HCEC 1CT (cell line): ENCODE measurements around the gene PALLD.

Experiments used
- DNase-seq: peaks from one replicate; pipeline ENCODE4 v3.0.0-alpha.2; 2017

Gene PALLD

DNA sequence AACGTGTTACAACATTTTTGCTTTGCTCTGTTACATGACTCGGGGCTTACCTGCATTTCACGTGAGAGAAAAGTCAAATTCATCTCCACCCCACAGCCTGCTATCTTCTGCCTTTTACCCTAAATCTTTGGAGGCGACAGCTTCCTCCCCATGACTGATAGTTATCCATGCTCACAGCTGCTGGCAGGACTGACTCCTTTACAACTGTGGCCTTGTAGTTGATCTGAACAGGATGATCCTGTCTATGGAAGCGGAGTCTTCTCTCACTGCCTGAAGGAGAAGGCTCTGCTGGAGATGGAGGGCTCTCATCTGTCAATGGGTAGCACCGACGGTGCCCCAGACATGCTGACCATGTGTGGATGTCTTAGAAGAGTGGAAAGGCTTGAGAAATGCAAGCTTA is 362.2 kb downstream of the PALLD start:
- no peak for DNase-seq

DNA sequence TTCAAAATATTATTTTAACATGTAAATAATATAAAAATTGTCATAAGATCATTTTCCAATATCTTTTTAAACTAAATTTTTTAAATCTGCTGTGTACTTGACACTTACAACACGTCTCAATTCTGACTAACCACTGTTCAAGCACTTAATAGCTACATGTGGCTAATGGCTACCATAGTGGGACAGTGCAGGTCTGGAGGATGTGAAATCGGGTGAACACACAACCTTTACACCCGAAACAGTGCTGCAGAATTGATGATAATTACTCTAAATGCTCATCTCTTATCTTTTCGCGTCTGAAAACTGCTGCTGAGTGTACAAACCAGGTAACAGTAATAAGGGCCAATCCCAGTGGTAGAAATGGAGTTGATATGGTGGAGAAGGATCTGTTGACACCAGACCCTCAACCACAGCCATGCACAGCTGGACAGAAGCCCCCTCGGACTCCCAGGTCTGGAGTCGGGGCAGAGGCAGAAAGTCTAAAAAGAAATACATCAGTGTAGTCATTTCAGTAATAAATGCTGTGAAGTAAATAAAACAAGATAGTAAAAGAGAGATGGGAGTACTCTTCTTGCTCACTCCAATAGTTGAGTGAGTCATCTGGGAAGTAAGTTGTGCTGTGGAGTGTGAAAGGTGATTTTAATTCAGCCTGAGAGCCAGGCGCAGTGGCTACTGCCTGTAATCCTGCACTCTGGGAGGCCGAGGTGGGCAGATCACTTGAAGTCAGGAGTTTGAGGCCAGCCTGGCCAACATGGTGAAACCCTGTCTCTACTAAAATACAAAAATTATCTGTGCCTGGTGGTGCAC is 363.2 kb downstream of the PALLD start:
- no peak for DNase-seq

DNA sequence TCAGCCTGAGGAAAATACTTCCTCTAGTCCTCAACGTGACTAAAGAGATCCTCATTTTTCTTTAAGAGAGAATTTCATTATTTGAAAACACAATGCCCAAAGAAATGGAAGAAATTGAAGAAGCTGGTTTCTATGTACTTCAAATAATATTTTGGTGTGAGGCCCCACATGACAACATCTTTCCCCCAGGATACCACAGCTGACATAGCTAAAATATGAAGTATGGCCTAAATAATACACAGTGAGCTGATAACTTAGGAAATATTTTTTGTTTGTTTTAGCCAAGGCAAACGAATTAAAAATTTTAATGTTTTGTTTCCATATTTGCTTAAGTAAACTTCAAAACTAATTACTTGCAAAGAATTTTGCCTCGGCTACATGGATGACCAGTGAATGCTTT is 364.0 kb downstream of the PALLD start:
- DNase-seq, result no peak

DNA sequence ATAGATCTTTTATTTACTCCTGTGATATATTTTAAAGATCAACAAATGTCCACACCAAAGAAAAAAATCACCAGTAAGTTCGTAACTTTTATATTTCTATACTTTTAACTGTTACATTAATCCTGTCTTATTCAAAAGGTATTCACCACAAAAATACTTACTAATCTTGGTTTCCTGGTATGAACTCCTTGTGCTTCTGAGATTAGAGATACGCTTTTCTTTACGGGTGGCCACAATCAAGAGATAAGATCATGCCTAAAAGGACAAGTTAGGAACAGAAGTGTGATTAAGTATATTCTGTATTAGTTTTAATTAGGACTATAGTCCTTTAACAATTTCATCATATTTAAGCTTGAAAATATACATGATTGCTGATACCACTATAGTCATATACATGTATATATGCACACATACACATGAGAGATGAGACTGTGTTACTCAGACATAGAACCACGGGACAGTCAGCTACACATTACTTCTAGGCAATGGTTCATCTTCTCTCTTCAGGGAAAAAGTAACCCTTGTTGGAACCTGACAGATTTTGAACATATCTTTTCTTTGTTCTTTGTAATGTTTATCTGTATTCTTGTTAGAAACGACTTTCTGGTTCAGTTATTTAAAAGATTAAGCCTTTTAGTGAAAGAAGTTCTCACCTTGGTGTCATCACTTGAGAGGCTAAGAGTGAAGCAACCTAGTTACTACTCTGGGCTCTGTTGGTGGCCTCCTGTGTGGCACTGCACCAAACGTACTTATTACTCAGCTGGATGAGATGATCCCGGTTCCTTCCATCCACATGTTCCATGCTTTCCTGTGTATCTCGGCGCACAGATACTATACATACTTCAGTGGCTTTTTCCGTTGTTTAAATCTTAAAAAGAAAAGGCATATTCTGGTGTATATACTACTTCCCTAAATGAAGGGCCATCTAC is 367.1 kb downstream of the PALLD start:
- DNase-seq, result peak; percentile 41

DNA sequence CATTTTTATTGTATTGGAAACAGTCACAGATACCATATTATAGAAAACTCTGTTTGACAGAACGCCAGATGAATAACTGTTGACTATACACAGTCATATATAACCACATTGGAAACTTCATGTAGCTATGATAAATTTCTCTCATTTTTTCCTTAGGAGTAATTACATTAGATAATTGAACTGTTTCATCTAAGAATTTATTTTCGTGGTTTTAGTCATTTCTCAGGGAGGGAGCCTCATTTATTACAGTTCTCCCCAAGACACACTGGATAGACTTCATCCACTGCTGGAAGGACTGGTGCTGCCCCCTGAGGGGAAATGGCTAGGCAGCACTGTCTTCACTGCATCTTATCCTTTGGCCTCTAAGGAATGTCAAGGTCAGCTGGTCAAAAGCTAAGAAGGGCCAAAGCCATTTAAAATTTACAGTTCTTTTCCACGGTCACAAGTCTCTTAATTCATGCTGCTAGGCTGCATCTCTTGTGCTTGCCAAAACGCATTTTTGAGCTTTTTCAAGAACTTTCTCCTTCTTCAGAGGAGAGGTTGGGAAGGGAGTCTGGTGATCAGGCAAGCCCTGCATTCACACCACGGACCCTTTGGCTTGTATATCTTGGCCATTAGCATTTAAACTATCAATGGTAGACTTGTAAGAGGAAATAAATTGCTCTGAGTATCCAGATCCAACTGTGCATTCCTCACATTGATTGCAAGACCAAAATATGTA is 368.1 kb downstream of the PALLD start:
- peak; percentile 77 for DNase-seq

DNA sequence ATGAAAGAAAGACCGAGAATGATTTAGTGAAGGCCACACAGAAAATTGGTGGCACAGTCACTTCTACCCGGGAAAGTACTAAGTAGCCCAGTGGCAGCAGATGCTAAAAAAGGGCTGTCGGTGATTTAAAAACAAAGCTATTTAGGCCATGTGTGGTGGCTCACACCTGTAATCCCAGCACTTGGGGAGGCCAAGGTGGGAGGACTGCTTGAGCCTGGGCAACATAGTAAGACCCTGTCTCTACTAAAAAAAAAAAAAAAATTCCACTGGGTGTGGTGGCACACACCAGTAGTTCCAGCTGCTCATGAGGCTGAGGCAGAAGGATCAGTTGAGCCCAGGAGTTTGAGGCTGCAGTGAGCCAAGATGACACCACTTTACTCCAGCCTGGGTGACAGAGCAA is 369.0 kb downstream of the PALLD start:
- DNase-seq, result no peak

DNA sequence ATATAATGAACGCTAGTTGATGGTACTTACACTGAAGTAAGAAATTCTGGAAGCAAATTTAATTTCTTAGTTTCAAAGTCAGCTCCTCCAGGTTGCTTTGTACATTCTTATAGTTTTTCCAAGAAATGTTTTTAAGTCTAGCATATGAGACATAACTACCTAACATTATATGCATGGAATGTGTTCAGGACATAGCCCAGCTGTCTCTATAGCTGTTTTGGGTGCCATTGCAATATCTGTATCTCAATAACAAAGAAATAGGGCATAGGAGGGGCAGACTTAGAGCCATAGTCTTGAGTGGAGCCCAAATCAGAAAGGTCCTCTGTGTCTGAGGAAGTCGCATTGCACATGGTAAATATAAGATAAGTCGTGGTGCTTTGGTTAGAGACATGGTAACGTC is 369.8 kb downstream of the PALLD start:
- DNase-seq, result no peak

DNA sequence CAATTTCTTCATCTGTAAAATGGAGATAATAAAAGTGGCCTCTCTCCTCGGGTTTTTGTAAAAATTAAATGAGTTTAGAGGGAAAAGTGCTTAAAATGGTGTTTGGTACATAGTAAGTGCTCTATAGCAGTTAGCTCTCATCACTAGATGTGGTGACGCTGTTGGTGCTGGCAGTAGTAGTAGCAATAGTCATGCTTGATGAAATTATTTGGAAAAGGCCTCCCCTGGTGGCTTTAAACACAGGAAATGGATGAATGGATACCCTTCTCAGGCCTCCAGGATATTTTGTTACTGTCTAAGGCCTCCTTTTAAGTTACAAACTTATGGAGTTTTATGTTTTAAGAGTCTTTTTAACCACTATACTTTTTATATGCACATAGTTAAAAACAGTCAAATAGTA is 370.3 kb downstream of the PALLD start:
- no peak for DNase-seq

DNA sequence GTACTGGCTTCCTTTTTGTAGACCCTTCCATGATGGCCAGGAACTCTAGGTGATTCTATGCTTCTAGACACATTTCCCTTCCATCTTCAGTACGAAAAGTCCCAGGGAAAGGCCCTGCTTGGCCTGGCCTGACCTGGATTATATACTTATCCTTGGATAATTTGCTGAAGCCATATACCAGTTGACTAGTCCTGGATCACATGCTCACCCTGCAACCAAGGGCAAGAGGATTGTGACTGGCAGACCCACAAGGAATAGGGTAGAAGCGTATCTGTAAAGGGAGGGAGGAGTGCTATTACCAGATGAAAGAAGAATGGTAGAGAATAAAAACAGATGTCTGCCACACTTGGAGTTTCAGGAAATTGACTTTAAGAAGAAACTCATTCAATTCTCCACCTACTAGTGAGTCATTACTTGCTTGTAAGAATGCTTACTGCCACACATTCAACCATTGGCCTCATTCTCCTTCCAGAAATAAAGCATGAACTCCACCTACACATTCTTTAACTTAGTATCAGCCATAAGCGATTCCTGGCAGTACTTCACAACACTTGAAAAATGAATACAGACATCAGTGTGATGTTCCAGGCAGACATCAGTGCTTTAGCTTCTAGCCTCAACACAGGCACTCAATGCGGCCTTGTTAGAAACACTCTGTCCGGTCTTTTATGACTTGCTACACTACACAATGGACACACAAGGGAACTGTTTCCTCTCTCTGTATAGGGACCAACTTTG is 371.4 kb downstream of the PALLD start:
- DNase-seq, result peak; percentile 71

DNA sequence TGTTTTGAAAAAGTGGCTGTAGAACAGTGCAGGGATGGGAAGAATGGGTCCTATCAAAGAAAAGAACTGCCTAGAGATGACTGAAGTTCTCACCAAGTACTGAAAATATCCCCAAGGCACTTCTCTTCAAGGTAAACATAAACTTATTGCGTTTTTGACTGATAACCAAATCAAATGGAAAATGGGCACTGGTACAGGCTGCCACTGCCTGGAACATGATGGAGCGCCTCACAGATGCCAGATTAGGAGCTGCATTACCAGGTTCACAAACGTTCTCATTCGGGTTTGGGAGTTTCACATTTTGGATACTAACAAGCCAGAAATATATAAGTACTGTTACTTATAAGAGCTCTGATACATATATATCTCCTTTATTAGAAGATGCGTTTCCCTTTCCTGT is 371.9 kb downstream of the PALLD start:
- DNase-seq, result no peak

DNA sequence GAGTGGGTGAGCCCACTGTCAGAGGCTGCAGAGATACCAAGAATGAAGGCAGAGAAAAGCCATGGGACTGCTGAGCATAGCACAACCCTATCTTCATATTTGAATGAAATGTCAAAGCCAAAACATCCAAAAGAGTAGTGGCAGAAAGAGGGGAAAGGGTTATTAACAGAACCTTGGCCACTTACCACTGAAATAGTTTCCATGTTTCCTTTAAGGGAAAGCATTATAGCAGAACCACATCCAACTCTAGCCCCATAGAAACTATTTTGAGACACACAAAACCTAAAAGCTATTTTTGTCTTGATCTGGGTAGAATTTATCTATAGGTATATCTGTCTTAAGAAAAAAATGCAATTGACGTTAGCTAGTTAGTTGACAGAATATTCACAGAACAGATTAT is 373.2 kb downstream of the PALLD start:
- DNase-seq, result no peak

DNA sequence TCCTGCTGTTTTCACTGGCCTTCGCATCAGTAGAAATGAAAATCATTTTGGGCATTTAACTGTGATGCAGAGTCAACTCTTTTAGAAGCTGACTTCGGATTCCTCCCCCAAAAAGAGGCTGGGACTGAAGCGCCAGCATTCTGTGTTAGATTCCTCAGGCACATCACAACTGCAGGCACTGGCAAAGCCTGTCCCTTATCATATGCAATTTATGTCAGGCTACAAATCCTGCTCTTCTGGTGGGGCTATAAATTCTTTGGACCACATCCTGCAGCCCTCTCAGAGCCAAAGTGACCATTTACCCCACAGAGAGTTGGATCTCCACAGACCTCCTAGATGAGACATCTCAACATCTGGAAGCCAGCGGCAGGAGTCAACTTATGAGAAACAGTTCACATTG is 374.8 kb downstream of the PALLD start:
- DNase-seq, result no peak

DNA sequence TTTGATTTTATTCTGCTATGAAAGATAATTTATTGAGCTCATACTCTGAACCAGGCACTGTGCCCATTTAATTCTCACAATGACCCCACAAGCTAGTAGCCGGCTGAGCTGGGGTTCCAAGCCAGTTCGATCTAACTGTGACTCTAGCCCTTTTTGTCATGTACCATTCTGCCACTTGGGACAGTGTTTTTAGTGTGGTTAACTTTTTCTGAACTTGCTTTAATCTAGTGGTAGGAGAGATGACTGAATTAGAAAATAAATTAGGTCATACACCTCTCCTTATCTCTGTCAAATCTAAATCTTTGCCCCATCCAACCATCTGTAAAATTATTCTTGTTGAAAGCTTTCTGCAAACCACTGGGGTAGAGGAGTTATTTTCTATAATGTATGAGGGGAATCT is 377.2 kb downstream of the PALLD start:
- DNase-seq, result no peak

DNA sequence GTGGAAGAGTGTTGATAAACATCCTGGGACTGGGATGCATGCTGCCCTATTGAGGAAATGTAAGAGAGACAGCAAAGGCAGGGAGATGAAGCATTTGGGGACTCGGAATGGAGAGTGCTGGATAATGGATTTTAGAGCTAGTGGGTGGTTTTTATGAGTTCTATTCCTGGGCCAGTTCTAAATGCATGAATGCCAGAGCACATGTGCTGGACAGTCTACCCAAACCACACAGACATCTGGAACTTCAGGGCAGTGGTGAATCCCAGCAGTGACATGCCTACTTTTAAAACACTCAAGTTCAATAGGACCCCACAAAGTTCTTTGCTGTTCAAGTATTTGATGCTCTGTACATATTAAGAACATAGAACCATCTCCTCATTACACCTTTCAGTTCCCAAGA is 379.3 kb downstream of the PALLD start:
- no peak for DNase-seq

DNA sequence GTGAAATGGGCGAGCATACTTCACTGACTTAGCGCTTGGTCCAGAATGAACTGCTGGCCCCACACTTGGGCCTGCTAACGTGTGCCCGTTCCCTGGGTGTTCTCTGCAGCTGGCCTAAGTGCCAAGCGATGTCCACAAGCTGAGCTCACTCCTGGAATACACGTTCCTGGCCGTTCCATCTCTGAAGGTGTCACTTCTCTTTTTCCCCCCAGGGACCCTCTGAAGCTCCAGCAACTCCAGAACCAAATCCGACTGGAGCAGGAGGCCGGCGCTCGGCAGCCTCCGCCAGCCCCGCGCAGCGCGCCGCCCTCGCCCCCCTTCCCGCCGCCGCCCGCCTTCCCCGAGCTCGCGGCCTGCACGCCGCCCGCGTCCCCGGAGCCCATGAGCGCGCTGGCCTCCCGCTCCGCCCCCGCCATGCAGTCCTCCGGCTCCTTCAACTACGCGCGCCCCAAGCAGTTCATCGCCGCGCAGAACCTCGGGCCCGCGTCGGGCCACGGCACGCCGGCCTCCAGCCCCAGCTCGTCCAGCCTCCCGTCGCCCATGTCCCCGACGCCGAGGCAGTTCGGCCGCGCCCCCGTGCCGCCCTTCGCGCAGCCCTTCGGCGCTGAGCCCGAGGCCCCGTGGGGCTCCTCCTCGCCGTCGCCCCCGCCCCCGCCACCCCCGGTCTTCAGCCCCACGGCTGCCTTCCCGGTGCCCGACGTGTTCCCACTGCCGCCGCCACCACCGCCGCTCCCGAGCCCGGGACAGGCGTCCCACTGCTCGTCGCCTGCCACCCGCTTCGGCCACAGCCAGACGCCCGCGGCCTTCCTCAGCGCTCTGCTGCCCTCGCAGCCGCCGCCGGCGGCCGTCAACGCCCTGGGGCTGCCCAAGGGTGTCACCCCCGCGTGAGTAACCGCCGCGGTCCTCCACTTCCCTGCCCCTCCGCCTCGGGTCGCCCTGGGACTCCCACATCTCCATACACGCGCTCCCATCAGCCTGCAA is 380.9 kb downstream of the PALLD start:
- no peak for DNase-seq

DNA sequence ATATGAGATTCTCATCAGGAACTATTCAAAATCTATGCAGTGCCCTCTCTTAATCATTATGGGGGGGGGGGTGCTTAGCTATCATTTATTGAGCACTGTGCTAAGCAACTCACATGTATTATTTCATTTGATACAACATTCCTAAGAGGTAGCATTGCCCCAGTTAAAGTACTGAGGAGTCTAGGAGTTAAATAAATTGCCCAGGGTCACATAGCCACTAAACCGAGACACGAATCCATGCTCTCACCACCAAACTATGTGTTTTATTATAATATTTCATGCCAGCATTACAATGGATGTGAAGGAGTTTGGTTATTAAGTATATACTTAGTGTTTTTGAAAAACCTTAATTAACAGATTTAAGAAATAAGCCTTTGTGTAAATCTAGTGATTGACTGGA is 381.8 kb downstream of the PALLD start:
- DNase-seq, result no peak

DNA sequence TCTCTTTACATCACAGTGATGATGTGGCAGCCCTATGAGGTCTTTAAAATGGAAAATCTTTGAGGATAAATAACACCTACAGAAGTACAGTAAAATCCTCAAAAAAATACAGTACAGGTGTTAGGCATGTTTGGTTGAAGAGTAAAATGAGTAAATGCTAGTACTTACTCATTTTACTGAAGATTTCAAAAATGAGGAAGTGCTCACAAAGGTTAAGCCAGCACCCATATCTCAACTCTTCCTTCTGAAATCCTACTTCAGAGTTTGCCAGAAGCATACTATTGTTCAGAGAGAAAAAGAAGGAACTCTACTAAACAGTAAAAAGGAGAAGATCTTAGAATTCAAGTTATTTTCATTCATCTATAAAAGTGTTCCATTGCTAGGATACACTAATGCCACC is 382.3 kb downstream of the PALLD start:
- DNase-seq, result no peak

DNA sequence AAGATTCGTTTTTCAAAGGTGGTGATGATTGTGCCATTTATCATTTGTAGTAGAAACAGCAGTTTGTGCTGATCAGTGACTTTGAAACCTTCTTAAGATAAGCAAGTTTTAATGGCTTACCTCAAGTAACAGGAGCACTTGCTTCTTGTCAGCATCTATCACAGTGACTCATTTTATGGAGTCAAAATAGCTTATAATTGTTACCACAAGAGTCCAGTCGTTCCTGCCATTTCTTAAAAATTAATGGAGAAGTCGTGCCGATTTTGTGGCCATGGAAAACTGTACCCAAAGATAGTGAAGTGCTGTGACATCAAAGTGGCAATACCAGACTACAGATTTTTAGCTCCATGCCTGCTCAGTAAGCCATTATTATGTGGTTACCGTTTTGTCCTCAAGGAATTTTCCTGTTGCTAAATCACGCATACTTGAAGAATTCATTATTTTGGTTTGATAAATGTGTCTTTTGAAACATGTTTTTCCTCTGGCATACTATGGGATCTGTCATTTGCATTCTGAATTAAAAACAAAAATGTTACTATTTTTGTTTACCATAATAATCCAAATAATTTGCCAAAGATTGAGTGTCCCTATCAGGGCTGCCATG is 383.3 kb downstream of the PALLD start:
- DNase-seq, result no peak

DNA sequence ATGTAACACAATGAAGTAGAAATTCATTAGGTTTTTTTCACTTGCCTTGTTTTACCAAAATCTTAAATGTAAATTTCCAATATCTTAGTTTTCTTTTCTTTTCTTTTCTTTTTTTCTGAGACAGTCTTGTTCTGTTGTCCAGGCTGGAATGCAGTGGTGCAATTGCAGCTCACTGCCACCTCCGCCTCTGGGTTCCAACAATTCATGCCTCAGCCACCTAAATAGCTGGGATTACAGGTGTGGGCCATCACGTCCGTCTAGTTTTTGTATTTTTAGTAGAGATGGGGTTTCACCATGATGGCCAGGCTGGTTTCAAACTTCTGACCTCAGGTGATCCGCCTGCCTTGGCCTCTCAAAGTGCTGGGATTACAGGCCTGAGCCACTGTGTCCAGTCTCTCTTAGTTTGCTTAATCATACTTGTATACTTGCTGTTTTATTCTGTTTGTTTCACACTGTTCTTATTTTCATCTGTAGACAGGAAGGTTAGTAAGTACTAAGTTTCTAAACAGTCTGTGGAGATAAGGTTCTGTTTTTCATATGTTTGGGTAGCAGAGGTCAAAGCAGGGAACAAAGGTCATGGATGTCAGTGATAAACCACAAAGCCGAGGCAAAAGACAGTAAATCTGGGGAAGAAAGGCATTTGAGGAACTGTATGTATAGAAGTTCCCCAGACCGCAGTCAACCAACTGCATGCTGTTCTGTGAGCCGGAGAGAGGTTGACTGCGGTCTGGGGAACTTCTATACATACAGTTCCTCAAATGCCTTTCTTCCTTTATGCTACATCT is 384.2 kb downstream of the PALLD start:
- DNase-seq, result no peak

DNA sequence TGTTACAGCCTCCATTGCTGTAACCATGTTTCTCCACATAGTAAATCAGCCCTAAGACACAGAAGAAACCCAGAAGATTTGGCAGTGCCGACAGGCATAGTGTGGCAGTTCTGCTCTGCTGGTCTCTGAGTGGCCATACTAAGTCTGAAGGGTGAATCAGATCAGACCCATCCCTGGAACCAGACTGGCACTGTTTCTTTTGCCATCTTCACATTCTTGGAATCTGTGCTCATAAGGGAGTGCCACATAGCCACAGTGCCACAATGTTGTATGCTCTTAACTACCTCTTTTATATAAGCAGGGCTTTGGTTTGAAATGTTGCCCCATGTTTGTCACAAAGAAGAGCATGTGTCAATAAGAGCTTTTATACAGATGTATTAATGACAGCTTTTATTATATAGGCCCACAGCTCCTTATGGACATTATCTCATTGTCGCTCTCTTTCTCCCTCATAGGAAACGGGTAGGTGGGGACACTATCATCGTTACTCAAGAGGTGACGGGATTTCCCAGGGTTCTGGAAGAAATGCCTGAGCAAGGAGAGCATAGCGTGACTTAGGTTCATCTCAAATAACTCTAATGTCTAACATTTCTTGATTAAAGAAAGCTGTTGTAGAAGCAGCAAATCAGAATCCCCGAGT is 385.0 kb downstream of the PALLD start:
- no peak for DNase-seq
